Neuronal stem cell (in vitro differentiated cells): ENCODE data around the gene EPHA4.

Experiments used
- DNase-seq: peaks from one replicate; pipeline ENCODE4 v3.0.0-alpha.2; 2013; ENCODE audit warnings: low spot score
- H2AFZ ChIP-seq: one replicate; pipeline ENCODE4 v1.6.1; 2013; ENCODE audit warnings: mild to moderate bottlenecking, low read length, inconsistent platforms
- H2AK5ac ChIP-seq: 2 replicates; pipeline ENCODE4 v1.6.1; 2013; ENCODE audit warnings: low read depth, mild to moderate bottlenecking, inconsistent platforms, low read length, moderate library complexity, mixed read lengths
- H2BK120ac ChIP-seq: 2 replicates; pipeline ENCODE4 v1.6.1; 2013; ENCODE audit warnings: low read depth, mild to moderate bottlenecking, inconsistent platforms, low read length, moderate library complexity, mixed read lengths
- H2BK12ac ChIP-seq: one replicate; pipeline ENCODE4 v1.6.1; 2013; ENCODE audit warnings: low read length, inconsistent platforms
- H2BK15ac ChIP-seq: 2 replicates; pipeline ENCODE4 v1.6.1; 2013; ENCODE audit warnings: mild to moderate bottlenecking, low read length, inconsistent platforms, mixed read lengths
- H2BK5ac ChIP-seq: one replicate; pipeline ENCODE4 v1.6.1; 2013; ENCODE audit warnings: inconsistent platforms, mild to moderate bottlenecking, low read length, moderate library complexity
- H3K14ac ChIP-seq: one replicate; pipeline ENCODE4 v1.6.1; 2013; ENCODE audit warnings: low read length, inconsistent platforms
- H3K18ac ChIP-seq: 2 replicates; pipeline ENCODE4 v1.6.1; 2013; ENCODE audit warnings: low read length, inconsistent platforms
- H3K23ac ChIP-seq: 2 replicates; pipeline ENCODE4 v1.6.1; 2013; ENCODE audit warnings: low read depth, mild to moderate bottlenecking, mixed read lengths, low read length, inconsistent platforms; ENCODE audit not compliant: poor library complexity
- H3K27ac ChIP-seq: replicated peaks from 3 replicates; pipeline ENCODE4 v1.5.1; 2013; ENCODE audit warnings: low read length, inconsistent platforms
- H3K27me3 ChIP-seq, 3 experiments: 2 replicates each; pipeline ENCODE4 v1.6.1; 2013; ENCODE audit warnings: low read length in 3 of 3, mild to moderate bottlenecking in 2 of 3, inconsistent platforms in 1 of 3, low read depth in 1 of 3, mixed read lengths in 1 of 3, moderate library complexity in 1 of 3; ENCODE audit not compliant: control insufficient read depth in 3 of 3, insufficient read depth in 3 of 3
- H3K36me3 ChIP-seq, 2 donors: replicated peaks in 1 of 2; 2 replicates each; pipeline ENCODE4 v1.6.1; 2013; ENCODE audit warnings: low read length in 2 of 2; ENCODE audit not compliant: control insufficient read depth in 2 of 2, insufficient read depth in 2 of 2
- H3K4ac ChIP-seq: 2 replicates; pipeline ENCODE4 v1.6.1; 2013; ENCODE audit warnings: inconsistent platforms, mild to moderate bottlenecking, low read length, moderate library complexity
- H3K4me1 ChIP-seq, 2 donors: 1 replicate in 1 of 2; 2 replicates in 1 of 2; pipeline ENCODE4 v1.6.1; 2013; ENCODE audit warnings: low read length in 2 of 2, low read depth in 1 of 2; ENCODE audit not compliant: control insufficient read depth in 2 of 2, insufficient read depth in 1 of 2
- H3K4me2 ChIP-seq: one replicate; pipeline ENCODE4 v1.6.1; 2013; ENCODE audit warnings: mild to moderate bottlenecking, low read length, inconsistent platforms; ENCODE audit not compliant: insufficient read depth, poor library complexity, severe bottlenecking
- H3K4me3 ChIP-seq, 2 donors: 2 replicates each; pipeline ENCODE4 v1.5.1; 2013; ENCODE audit warnings: low read length in 2 of 2, mild to moderate bottlenecking in 2 of 2, inconsistent platforms in 1 of 2, moderate library complexity in 1 of 2
- H3K79me1 ChIP-seq: one replicate; pipeline ENCODE4 v1.6.1; 2013; ENCODE audit warnings: low read depth, mild to moderate bottlenecking, inconsistent platforms, low read length, moderate library complexity
- H3K9ac ChIP-seq: one replicate; pipeline ENCODE4 v1.6.1; 2013; ENCODE audit warnings: mild to moderate bottlenecking, low read depth, low read length, inconsistent platforms; ENCODE audit not compliant: poor library complexity
- H3K9me3 ChIP-seq, 2 donors: replicated peaks in 1 of 2; 2 replicates each; pipeline versions ENCODE3 to v1.6.1; 2013; ENCODE audit warnings: low read length in 2 of 2, mild to moderate bottlenecking in 2 of 2, inconsistent platforms in 1 of 2, low read depth in 1 of 2, mixed read lengths in 1 of 2, moderate library complexity in 1 of 2; ENCODE audit not compliant: control insufficient read depth in 2 of 2, insufficient read depth in 1 of 2
- H4K8ac ChIP-seq: one replicate; pipeline ENCODE4 v1.6.1; 2013; ENCODE audit warnings: low read depth, mild to moderate bottlenecking, inconsistent platforms, low read length, moderate library complexity
- H4K91ac ChIP-seq: one replicate; pipeline ENCODE4 v1.6.1; 2013; ENCODE audit warnings: low read length, low read depth, mild to moderate bottlenecking, inconsistent platforms; ENCODE audit not compliant: poor library complexity
- WGBS, 2 donors: extraction: QIAGEN DNeasy Blood & Tissue Kit; methylation state at CpG; one replicate each; pipeline ENCODE4 v1.1.7; 2013; ENCODE audit warnings: missing lambda C conversion rate in 2 of 2, mixed read lengths in 1 of 2; ENCODE audit not compliant: insufficient read length in 2 of 2, insufficient replicate concordance in 1 of 2; ENCODE audit errors: extremely low coverage in 2 of 2; 5-methylcytosine and 5-hydroxymethylcytosine counted together

The EPHA4 gene

DNA sequence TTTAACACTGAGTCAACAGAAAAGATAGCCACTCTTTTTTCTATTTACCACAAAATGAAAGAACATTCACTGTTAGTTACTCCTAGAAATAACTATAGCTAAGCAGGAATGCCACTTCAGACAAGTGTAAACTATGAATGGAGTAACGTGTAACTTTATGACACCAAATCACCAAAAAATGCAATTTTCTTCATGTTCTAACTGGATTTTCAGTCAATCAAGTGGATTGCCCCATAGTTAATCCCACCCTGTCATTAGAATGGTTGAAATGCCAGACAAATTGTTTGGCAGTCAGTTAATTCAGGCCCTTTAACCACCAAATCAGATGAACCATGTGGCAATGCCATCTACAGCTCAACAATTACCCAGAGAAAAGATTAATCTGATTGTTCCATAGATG is 9.9 kb downstream of the EPHA4 start:
- no peak overlapping the region for H2BK12ac ChIP-seq
- no peak overlapping the region for H4K8ac ChIP-seq
- peaks cover 4 to 19% of the 10 kb centered on the region in 2 donors for H3K4me1 ChIP-seq
- no peak overlapping the region for H3K9ac ChIP-seq
- H3K4ac ChIP-seq: no peak overlapping the region
- no peak overlapping the region for H3K23ac ChIP-seq
- no peak overlapping the region for H3K4me2 ChIP-seq
- H2BK15ac ChIP-seq: no peak overlapping the region
- H3K27me3 ChIP-seq: no peaks in the 10 kb centered on the region
- no peak overlapping the region for H2BK5ac ChIP-seq
- H2AK5ac ChIP-seq: no peak overlapping the region
- WGBS, 2 donors: no CpG with 5 or more reads among the region's 1 CpG
- H2BK120ac ChIP-seq: no peak overlapping the region
- no peak overlapping the region for H4K91ac ChIP-seq
- no peak overlapping the region for H3K27ac ChIP-seq
- H3K18ac ChIP-seq: no peak overlapping the region
- H3K9me3 ChIP-seq: no peaks in the 10 kb centered on the region
- H3K79me1 ChIP-seq: no peaks in the 10 kb centered on the region
- no peak for DNase-seq
- H3K36me3 ChIP-seq: peaks cover 0 to 6% of the 10 kb centered on the region in 2 donors
- H3K4me3 ChIP-seq: no peak overlapping the region
- no peak overlapping the region for H2AFZ ChIP-seq
- H3K14ac ChIP-seq: no peak overlapping the region

- no peak overlapping the region for H3K18ac ChIP-seq
- no peak overlapping the region for H3K9ac ChIP-seq
- H3K27ac ChIP-seq: no peak overlapping the region
- peaks cover 4 to 19% of the 10 kb centered on the region in 2 donors for H3K4me1 ChIP-seq
- H2BK12ac ChIP-seq: no peak overlapping the region
- no peak overlapping the region for H2AK5ac ChIP-seq
- H3K27me3 ChIP-seq: no peaks in the 10 kb centered on the region
- no peak overlapping the region for H2BK5ac ChIP-seq
- no peak overlapping the region for H3K4me2 ChIP-seq
- WGBS, 2 donors: 100% methylated on average over 1 of the region's 4 CpGs; no CpG with 5 or more reads in 1 of the 2 donors
- no peak overlapping the region for H2BK15ac ChIP-seq
- H3K14ac ChIP-seq: no peak overlapping the region
- H3K36me3 ChIP-seq: peaks cover 0 to 6% of the 10 kb centered on the region in 2 donors
- H3K4me3 ChIP-seq: no peak overlapping the region
- H3K23ac ChIP-seq: no peak overlapping the region
- no peak overlapping the region for H3K4ac ChIP-seq
- no peaks in the 10 kb centered on the region for H3K9me3 ChIP-seq
- H2AFZ ChIP-seq: no peak overlapping the region
- no peaks in the 10 kb centered on the region for H3K79me1 ChIP-seq
- no peak overlapping the region for H2BK120ac ChIP-seq
- no peak for DNase-seq
- no peak overlapping the region for H4K8ac ChIP-seq
- H4K91ac ChIP-seq: no peak overlapping the region
These were observed 10.3 kb downstream of the EPHA4 start for GRCh38 chr2:221561770-221562169.

DNA sequence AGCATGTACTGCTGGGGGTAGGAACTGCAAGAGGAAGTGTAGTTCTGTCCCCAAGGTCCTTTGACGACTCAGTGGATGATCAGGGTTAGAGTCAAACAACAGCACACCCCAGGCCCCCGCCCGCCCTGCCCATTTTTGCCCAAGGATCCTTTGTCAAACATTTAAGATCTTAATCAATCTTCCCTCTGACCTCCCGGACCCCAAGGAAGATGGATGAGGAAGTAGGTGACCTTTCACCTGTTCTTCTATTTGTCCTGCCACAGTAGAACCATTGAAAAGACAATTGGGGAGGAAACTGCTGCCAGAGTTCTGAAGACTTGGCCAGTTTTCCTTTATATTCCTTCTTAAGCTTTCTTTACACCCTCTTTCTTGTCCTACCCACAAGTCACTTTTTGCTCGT is 12.1 kb downstream of the EPHA4 start:
- H2BK5ac ChIP-seq: no peak overlapping the region
- H4K91ac ChIP-seq: no peak overlapping the region
- no peak overlapping the region for H3K4me3 ChIP-seq
- no CpG with 5 or more reads among the region's 5 CpGs for WGBS, 2 donors
- no peak overlapping the region for H2AK5ac ChIP-seq
- no peak overlapping the region for H2BK120ac ChIP-seq
- H2BK15ac ChIP-seq: no peak overlapping the region
- H3K27me3 ChIP-seq: no peaks in the 10 kb centered on the region
- no peak overlapping the region for H3K23ac ChIP-seq
- H3K9ac ChIP-seq: no peak overlapping the region
- no peaks in the 10 kb centered on the region for H3K79me1 ChIP-seq
- no peaks in the 10 kb centered on the region for H3K9me3 ChIP-seq
- H3K27ac ChIP-seq: no peak overlapping the region
- peaks cover 10 to 24% of the 10 kb centered on the region in 2 donors for H3K4me1 ChIP-seq
- H2BK12ac ChIP-seq: no peak overlapping the region
- H4K8ac ChIP-seq: no peak overlapping the region
- DNase-seq: no peak
- H3K4ac ChIP-seq: no peak overlapping the region
- H3K36me3 ChIP-seq: peaks cover 0 to 6% of the 10 kb centered on the region in 2 donors
- no peak overlapping the region for H3K18ac ChIP-seq
- no peak overlapping the region for H3K4me2 ChIP-seq
- H3K14ac ChIP-seq: no peak overlapping the region
- no peak overlapping the region for H2AFZ ChIP-seq

- DNase-seq: no peak
- Histone ChIP-seq H2BK5ac (no peak overlapping the region), H4K8ac (no peak overlapping the region), H3K79me1 (no peaks in the 10 kb centered on the region), H2BK120ac (no peak overlapping the region), H4K91ac (no peak overlapping the region), H3K36me3 (peaks cover 0 to 1% of the 10 kb centered on the region in 2 donors), H3K4me1 (peaks cover 16 to 29% of the 10 kb centered on the region in 2 donors), H3K27ac (no peak overlapping the region), H3K4me2 (no peak overlapping the region), H3K23ac (no peak overlapping the region), H2BK15ac (no peak overlapping the region), H3K18ac (no peak overlapping the region), H3K14ac (no peak overlapping the region), H3K4me3 (no peak overlapping the region), H3K9me3 (no peaks in the 10 kb centered on the region), H2BK12ac (no peak overlapping the region), H2AFZ (no peak overlapping the region), H3K27me3 (no peaks in the 10 kb centered on the region), H3K4ac (no peak overlapping the region), H2AK5ac (no peak overlapping the region), H3K9ac (no peak overlapping the region)
- no CpG with 5 or more reads among the region's 3 CpGs for WGBS, 2 donors
These were observed 14.0 kb downstream of the EPHA4 start for GRCh38 chr2:221558107-221558506.
